ENCODE results near the gene PLXNA4.

PLXNA4 gene

GRCh38 chr7:132471515-132471914, 104.8 kb downstream of the PLXNA4 start:
- DNase-seq (ENCODE audit: low read depth) = no peak

GRCh38 chr7:132469681-132470080, 106.6 kb downstream of the PLXNA4 start:
- DNase-seq (ENCODE audit: low read depth) = no peak

GRCh38 chr7:132469264-132469663, 107.0 kb downstream of the PLXNA4 start:
- no peak for DNase-seq (ENCODE audit: low read depth)

- DNase-seq (ENCODE audit: low read depth) = no peak
Observed at GRCh38 chr7:132466367-132466766, 109.9 kb downstream of the PLXNA4 start.

- DNase-seq (ENCODE audit: low read depth) = no peak
Observed at GRCh38 chr7:132465516-132465915, 110.8 kb downstream of the PLXNA4 start.

- no peak for DNase-seq (ENCODE audit: low read depth)
Observed at GRCh38 chr7:132464740-132465139, 111.5 kb downstream of the PLXNA4 start.

GRCh38 chr7:132463922-132464321, 112.3 kb downstream of the PLXNA4 start:
- DNase-seq (ENCODE audit: low read depth) = no peak

- DNase-seq (ENCODE audit: low read depth) = no peak
Observed at GRCh38 chr7:132462478-132462877, 113.8 kb downstream of the PLXNA4 start.

- DNase-seq (ENCODE audit: low read depth) = no peak
Observed at GRCh38 chr7:132461032-132461592, 115.2 kb downstream of the PLXNA4 start.

- DNase-seq (ENCODE audit: low read depth) = no peak
Observed at GRCh38 chr7:132458729-132459128, 117.5 kb downstream of the PLXNA4 start.

GRCh38 chr7:132457658-132458057, 118.6 kb downstream of the PLXNA4 start:
- DNase-seq (ENCODE audit: low read depth) = no peak

GRCh38 chr7:132456418-132456817, 119.9 kb downstream of the PLXNA4 start:
- no peak for DNase-seq (ENCODE audit: low read depth)

- no peak for DNase-seq (ENCODE audit: low read depth)
Observed at GRCh38 chr7:132455378-132455777, 120.9 kb downstream of the PLXNA4 start.

GRCh38 chr7:132453826-132454225, 122.4 kb downstream of the PLXNA4 start:
- no peak for DNase-seq (ENCODE audit: low read depth)

GRCh38 chr7:132451161-132451560, 125.1 kb downstream of the PLXNA4 start:
- no peak for DNase-seq (ENCODE audit: low read depth)

GRCh38 chr7:132450696-132451095, 125.6 kb downstream of the PLXNA4 start:
- no peak for DNase-seq (ENCODE audit: low read depth)

GRCh38 chr7:132450188-132450587, 126.1 kb downstream of the PLXNA4 start:
- no peak for DNase-seq (ENCODE audit: low read depth)

GRCh38 chr7:132446666-132447278, 129.5 kb downstream of the PLXNA4 start:
- DNase-seq (ENCODE audit: low read depth) = no peak

GRCh38 chr7:132446260-132446659, 130.0 kb downstream of the PLXNA4 start:
- no peak for DNase-seq (ENCODE audit: low read depth)

GRCh38 chr7:132443761-132444520, 132.3 kb downstream of the PLXNA4 start:
- no peak for DNase-seq (ENCODE audit: low read depth)

GRCh38 chr7:132441935-132442334, 134.3 kb downstream of the PLXNA4 start:
- no peak for DNase-seq (ENCODE audit: low read depth)

- no peak for DNase-seq (ENCODE audit: low read depth)
Observed at GRCh38 chr7:132440151-132440550, 136.1 kb downstream of the PLXNA4 start.

GRCh38 chr7:132438926-132439325, 137.3 kb downstream of the PLXNA4 start:
- no peak for DNase-seq (ENCODE audit: low read depth)
